CD4-positive, alpha-beta T cell treated with Interleukin-12 subunit alpha and Interleukin-12 subunit beta, for 1 hour (primary cell): ENCODE measurements around the gene GPR152.

Experiments
- DNase-seq: peaks from one replicate; pipeline ENCODE4 v3.0.0-alpha.2; 2020

The GPR152 gene, protein sequence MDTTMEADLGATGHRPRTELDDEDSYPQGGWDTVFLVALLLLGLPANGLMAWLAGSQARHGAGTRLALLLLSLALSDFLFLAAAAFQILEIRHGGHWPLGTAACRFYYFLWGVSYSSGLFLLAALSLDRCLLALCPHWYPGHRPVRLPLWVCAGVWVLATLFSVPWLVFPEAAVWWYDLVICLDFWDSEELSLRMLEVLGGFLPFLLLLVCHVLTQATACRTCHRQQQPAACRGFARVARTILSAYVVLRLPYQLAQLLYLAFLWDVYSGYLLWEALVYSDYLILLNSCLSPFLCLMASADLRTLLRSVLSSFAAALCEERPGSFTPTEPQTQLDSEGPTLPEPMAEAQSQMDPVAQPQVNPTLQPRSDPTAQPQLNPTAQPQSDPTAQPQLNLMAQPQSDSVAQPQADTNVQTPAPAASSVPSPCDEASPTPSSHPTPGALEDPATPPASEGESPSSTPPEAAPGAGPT

GRCh38 chr11:67452141-67452952 is at the start of gene GPR152:
GPR152 (minus strand) TSS chr11:67452729; CDS start chr11:67452724, 5 bp downstream.
- DNase-seq: no peak

- no peak for DNase-seq
Measured at GRCh38 chr11:67501854-67502253, 49.3 kb upstream of the GPR152 start.

- DNase-seq: no peak
Measured at GRCh38 chr11:67500831-67501715, 48.5 kb upstream of the GPR152 start.

DNA sequence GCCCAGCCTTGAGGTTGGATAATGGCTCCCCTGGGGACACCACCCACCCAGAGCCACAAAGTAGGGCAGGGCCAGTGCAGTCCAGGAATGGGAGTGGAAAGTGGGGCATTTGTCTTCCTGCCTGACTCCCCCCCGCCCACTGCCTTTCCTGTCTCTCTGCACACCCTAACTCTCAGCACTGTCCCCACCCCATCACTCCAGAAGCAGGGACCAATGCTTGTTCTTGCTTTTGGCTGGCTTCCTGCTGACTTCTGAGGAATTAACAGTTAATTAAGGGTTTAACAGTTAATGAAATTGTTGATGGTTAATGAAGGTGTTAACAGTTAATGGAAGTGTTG is 47.9 kb upstream of the GPR152 start:
- DNase-seq: no peak

GRCh38 chr11:67499808-67500483 is 47.4 kb upstream of the GPR152 start:
- no peak for DNase-seq

- no peak for DNase-seq
Measured at GRCh38 chr11:67498544-67498972, 46.0 kb upstream of the GPR152 start.

DNA sequence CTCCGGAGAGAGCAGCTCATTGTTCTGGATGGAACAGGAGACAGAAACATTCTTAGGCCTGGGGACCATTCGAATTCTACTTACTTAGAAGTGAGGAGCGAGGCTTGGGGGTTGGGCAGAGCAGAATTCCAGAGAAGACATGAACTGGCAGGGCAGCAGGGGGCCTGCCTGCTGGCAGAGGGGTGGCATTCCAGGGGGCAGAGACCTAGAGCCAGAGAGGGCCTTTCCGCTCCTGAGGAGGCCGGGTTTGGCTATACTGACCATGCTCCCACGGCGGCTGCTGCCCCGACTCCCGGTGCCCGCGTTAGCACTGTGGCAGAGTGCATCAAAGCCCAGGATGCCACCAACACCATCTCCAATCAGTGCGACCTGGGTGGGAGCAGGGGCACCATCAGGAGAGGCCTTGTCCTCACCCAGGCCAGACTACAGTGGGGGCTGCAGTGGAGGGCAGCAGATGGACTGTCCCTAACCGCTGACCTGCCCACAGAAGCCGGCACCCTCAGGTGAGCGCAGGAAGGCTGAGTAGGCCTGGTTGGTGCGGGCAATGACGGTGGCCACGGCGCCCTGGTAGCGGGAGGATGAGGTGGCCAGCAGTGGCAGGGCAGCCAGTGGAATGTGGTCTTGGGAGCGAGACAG is 45.2 kb upstream of the GPR152 start:
- DNase-seq: no peak

DNA sequence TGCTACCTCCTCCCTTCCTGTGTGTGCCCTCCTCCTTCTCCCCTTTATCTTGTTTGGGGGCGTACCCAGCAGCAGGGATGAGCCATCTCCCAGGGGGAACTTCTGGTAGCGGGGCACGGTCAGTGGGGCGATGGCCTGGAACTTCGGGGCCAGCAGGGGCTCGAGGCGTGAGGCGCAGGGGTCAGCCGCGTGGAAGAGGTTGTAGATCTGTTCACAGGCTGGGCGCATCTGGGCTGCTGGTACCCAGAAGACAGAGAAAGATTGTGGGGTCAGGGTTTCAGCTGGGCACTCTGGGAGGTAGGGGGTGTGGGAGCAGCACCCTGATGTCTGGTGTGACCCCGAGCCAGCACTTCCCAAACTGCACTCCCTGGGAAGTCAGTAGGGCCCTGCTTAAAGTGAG is 43.6 kb upstream of the GPR152 start:
- no peak for DNase-seq

GRCh38 chr11:67495234-67496005 is 42.9 kb upstream of the GPR152 start:
- no peak for DNase-seq

- DNase-seq: no peak
Measured at GRCh38 chr11:67494371-67495233, 42.1 kb upstream of the GPR152 start.

DNA sequence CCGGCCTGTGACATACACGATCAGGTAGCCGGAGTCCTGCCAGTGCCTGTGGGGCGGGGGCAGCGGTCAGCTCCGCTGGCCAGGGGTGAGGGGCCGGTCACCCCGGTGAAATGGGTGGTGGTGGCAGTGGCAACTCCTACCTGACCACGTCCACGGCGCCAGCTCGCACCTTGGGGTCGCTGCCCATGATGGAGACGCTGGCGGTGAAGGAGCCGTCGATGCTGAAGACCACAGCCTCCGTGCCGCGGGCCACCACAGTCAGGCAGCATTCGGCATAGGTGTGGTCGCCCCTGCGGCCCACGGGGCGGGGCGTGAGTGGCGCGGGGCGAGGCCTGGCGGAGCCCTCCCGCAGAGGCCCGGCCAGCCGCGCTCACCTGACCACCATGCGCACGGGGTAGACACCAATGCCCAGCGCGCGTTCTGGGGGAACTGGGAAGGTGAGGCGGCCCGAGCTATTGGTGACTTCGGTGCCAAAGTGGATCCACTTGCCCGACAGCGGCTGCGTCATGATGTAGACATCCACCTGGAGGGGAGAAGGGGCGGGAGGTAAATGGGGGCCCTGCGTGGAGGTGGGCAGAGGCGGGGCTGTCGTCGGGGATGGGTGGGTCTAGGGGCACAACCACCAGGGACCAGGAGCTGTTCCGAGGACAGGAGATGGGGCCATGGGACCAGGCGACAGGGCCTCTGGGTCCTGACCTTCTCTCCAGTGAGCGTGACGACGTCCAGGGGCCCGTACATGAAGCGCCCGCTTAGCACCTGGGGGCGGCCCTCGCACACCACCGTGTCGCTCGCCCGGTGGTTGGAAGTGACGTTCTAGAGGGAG is 41.2 kb upstream of the GPR152 start:
- DNase-seq: no peak

DNA sequence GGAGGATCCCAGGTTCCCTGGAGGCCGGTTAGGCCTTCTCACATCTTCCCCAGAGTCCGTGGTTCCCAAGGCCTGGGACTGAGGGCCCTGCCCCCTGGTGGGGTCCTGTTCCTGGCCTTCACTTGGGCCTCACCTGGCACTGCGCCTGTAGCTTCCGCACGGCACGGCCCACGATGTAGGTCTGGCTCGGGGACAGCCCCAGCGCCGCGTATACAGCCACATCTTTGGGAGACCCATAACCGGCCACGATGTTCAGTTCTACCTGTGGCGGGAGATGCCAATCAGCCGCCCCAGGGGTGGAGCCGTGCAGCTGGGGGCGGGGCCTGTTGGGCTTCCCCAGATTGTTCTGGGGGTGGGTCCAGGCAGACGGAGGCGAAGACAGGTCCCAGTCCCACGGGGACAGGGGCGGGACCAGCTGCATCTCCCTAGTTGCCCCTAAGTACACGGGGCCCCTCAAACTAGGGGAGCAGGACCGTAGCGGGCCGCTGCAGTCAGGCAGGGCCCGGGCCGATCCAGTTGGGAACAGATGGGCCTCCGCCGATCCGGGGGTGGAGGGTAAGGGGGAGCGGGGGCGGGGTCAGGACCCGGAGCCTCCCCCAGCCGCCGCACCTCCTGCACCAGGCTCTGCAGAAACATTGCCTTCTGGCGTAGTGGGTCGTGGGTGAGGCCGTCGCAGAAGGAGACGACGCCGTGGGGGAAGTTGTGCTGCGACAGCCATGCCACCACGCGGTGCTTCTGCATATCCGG is 40.4 kb upstream of the GPR152 start:
- DNase-seq: no peak

DNA sequence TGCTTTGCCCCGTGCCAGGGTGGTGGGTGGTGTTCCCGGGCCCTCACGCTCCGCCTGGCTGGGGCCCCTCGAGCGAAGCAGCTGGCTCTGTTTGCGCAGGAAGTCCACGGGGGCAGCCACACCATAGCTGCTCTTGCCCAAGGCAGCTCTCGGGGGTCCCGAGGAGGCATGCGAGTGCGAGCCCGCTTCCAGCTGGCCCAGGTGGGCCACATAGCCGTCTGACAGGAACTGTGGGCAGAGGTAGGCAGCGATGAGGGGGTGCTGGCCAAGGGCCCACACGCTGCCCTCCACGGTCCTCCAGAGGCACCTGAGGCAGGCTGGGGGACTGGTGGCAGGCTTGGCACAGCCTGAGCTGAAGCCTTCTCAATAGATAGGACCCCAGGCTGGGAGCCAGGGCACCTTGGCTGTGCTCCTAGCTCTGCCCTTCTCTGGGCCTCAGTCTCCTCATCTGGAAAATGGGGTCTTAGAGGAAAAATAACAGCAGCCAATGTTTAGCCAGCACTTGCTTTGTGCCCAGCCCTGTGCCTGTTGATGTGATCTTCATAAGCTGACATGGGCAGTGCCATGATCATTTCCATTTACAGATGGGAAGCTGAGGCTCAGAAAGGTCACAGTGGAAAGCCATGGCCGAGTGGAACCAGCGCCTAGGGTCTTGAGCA is 39.7 kb upstream of the GPR152 start:
- no peak for DNase-seq

DNA sequence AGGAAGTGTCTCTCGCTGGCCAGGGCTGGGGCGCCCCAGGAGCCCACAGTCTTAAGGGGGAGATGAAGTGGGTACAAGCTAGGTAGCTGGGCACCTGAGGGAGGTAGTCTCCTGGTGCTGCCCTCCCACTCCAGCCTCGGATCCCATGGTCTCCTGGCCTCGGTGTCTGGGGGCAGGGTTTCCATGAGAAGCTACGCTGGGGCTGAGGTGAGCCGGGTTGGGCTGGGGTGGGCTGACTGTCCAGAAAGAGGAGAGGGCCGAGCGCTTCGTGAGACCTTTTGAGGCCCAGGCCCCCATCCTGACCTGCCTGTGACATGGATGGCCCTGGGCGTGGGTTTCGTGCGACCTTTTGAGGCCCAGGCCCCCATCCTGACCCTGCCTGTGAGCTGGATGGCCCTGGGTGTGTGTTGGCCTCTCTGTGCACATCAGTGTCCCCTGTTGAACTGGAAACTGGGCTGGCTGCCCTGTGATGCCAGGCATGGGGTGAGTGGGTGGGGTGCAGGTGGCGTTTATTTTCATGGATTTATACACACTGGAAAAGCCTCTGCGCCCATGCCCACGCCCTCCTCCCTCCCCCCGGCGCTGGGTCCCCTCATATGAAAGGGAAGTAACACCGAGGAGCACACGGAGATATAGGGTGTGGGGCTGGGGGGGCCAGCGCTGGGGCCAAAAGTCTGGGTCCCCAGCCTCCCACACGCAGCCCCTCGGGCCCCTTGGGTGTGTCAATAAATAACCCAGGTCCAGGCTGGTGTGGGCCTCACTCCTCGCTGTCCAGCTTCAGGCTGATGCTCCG is 38.9 kb upstream of the GPR152 start:
- DNase-seq: no peak

- no peak for DNase-seq
Measured at GRCh38 chr11:67490727-67491065, 38.2 kb upstream of the GPR152 start.

GRCh38 chr11:67489885-67490726 is 37.6 kb upstream of the GPR152 start:
- no peak for DNase-seq
